Placental epithelial cell (primary cell): ENCODE data around the gene AATF. TPM values are rescaled to one million over a fixed set of nuclear protein-coding genes. Genes with fewer than 3 reads are reported as not detected.

Source experiments
- small RNA-seq: library from RNA; depleted of rRNA; stranded (forward); fragments of <200 nt; gene quantifications from one replicate; pipeline ENCODE3, GENCODE V24; 2012
- total RNA-seq: library from RNA; depleted of rRNA; stranded (reverse); fragments of >200 nt; gene quantifications from 2 replicates; pipeline ENCODE4 v1.2.3, GENCODE V29; 2012

Gene AATF
- 16.6 and 21.6 TPM in 2 replicates for total RNA-seq

GRCh38 chr17:36948717-36949460, at the start of gene AATF:
Gene AATF (plus strand): TSS chr17:36948954. CDS start chr17:36949126, 172 bp downstream.

GRCh38 chr17:36937001-36937958, 11.5 kb upstream of the AATF start, which contains the start of gene LHX1:
Gene LHX1 (plus strand): TSS chr17:36937475. CDS start chr17:36938198, 723 bp downstream.

Small RNA genes within 50 kb of the gene (small RNA-seq; reads per million reads assigned to genes)
- gene AC243773.2: not detected
- gene MIR2909: not detected

Other genes starting within 250 kb of the AATF start
- gene LHX1, start 11.5 kb upstream of the AATF start, total RNA-seq: under 0.01 TPM in 1 of 2 replicates, not detected in the other